GM10847 (cell line): Measurements from ENCODE around the gene ORC3.

Source experiments
- POLR2A ChIP-seq: IDR thresholded peaks from 2 replicates; pipeline ENCODE4 v1.6.1; 2011; ENCODE audit not compliant: insufficient read length; ENCODE audit errors: extremely low read depth

Gene ORC3

DNA sequence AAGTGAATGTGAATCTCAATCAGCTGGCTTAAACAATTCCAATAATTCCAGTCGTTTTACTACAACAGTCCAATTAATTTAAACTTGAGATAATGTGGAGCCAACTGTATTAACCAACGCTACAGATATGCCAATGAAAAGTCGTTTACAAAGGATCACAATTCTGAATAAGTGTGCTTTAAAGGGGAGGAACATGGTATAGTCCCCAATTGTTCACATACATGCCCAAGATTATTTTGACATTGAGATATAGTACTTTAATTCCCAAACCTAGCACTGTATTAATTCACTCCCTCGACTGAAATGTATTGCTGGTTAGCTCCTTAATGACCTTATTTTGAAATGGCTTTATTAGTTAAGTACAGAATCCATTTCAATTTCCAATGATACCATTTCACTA lies 109.6 kb downstream of the ORC3 start:
- TF ChIP-seq POLR2A = no peak

- no peak for TF ChIP-seq POLR2A
Measured at GRCh38 chr6:87700397-87701343, 110.7 kb downstream of the ORC3 start.

GRCh38 chr6:87701344-87701675 lies 111.4 kb downstream of the ORC3 start:
- no peak for TF ChIP-seq POLR2A

DNA sequence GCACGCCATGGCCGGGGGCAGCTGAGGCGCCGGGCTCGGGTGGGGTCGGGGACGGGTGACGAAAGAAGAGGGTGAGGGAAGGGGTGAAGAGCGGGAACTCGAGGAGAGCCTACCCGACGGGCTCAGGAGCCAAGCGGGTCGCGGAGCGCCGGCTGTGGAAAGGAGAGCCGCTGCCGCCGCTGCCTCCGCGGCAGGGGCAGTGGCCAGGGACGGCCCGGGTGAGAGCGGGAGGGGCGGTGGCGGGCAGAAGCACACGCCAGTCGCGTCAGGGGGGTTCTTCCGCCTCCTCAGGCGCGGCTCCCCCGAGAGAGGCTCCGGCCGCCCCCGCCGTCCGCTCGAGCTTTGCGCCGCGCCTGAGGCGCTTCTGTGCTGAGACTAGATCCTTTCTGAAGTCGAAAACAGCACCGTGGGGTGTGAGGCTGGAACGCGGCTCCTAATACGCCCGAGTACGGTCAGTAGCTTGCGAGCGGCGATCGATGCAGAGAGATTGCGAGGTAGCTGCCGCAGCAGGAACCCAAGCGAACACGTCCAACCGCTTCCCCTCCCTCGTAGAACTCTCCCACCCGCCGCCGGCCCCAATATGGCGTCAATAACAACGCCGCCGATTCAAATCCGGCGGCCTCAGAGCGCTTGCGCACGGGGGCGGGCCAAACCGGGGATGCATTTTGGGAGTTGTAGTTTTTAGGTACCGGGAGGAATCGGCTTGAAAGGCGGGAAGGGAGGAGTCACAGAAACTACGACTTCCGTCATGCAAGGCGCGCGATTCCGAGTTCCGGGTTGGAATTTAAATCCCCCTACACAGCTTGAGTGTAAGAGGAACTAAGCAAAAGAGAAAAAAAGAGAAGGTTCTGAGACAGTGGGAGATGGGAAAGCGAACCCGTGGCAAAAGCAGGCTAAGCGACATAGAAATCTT lies 112.0 kb downstream of the ORC3 start, which contains the start of gene AKIRIN2:
Gene AKIRIN2 (minus strand): TSS at position 558 of the 913 bp plus-strand sequence. CDS start 549 bp downstream, at position 9.
- TF ChIP-seq POLR2A = peak; percentile 88

- TF ChIP-seq POLR2A = no peak
Measured at GRCh38 chr6:87702589-87702945, 112.6 kb downstream of the ORC3 start.

- no peak for TF ChIP-seq POLR2A
Measured at GRCh38 chr6:87705070-87705691, 115.2 kb downstream of the ORC3 start.

GRCh38 chr6:87706187-87706966 lies 116.4 kb downstream of the ORC3 start:
- TF ChIP-seq POLR2A = no peak

DNA sequence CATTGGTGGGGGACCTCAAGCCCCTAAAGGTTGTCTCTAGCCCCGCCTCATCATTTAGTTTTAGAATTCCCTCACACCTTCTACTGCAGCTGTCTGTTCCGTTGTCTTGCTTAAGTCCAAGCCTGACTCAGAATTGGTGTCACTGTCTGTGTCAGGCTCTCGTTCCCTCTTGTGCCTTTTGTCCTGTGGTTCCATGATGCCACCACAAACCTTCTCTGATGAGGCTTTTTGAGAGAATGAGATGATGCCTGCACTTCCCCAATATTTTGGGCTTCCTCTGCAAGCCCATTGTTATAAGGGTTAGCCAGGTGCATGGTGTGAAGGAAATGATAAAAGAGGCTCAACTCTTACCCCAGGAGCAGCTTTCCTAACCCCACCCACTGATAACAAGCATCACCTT lies 120.2 kb downstream of the ORC3 start:
- TF ChIP-seq POLR2A = no peak

GRCh38 chr6:87714093-87714842 lies 124.3 kb downstream of the ORC3 start:
- no peak for TF ChIP-seq POLR2A
